Right lobe of liver (tissue), 6 donors: ENCODE measurements around the gene BLZF1. TPM values are rescaled to one million over a fixed set of nuclear protein-coding genes. Genes with fewer than 3 reads are reported as not detected.
"Not testable (repeated sequence)": the region's sequence is repeated elsewhere in the genome, so short reads cannot be mapped to it uniquely, and the experiment has no call there.

Experiments
- ATAC-seq, 4 donors: fragments of 200-7000 bp; cut with Tn5 transposase; one replicate each; pipeline ENCODE4 v1.9.1; 2020; ENCODE audit warnings: mild to moderate bottlenecking in 4 of 4, moderate library complexity in 4 of 4
- DNase-seq, 3 donors: peaks; one replicate each; pipeline ENCODE4 v3.0.0-alpha.2; 2020
- H3K27ac ChIP-seq, 3 donors: fragments of 200-600 bp; one replicate each; pipeline ENCODE4 v1.8.0; 2022
- H3K27me3 ChIP-seq, 2 donors: fragments of 200-600 bp; one replicate each; pipeline ENCODE4 v1.8.0; 2022
- H3K36me3 ChIP-seq, 4 donors: fragments of 200-600 bp; sonication (generic) in 1 of 4; one replicate each; pipeline versions ENCODE4 v1.5.1 to v1.8.0; 2017 to 2022; ENCODE audit warnings: control low read depth in 1 of 4
- H3K4me1 ChIP-seq, 4 donors: fragments of 200-600 bp; sonication (generic) in 1 of 4; one replicate each; pipeline versions ENCODE4 v1.5.1 to v1.8.0; 2017 to 2022; ENCODE audit warnings: control low read depth in 1 of 4
- H3K4me3 ChIP-seq, 3 donors: fragments of 200-600 bp; one replicate each; pipeline ENCODE4 v1.8.0; 2022
- H3K9me3 ChIP-seq, 4 donors: fragments of 200-600 bp; sonication (generic) in 1 of 4; one replicate each; pipeline versions ENCODE4 v1.5.1 to v1.8.0; 2017 to 2022; ENCODE audit warnings: control low read depth in 1 of 4
- POLR2A ChIP-seq: fragments of 450-650 bp; IDR thresholded peaks from one replicate; pipeline ENCODE4 v1.6.1; 2017; ENCODE audit warnings: antibody characterized with exemption, mild to moderate bottlenecking
- WGBS: methylation state at CpG from one replicate; pipeline ENCODE4 v1.1.6; 2018; ENCODE audit warnings: low coverage, low lambda C conversion rate; ENCODE audit not compliant: insufficient coverage; ENCODE audit errors: missing lambda C conversion rate; 5-methylcytosine and 5-hydroxymethylcytosine counted together
- intact Hi-C, 2 donors: fragments of 100-400 bp; cut with DNase I; formaldehyde crosslinking; loops; one replicate each; pipeline versions ENCODE4 v1.11.2 to v1.14.1; 2022
- total RNA-seq, 6 experiments: library from RNA; depleted of rRNA in 2 of 6; stranded (reverse); fragments of >200 nt in 2 of 6; fragmentation: NEBNext Ultra II Directional in 3 of 6; extraction: Animal tissue kit (Norgen Biotek cat#: 25700) in 3 of 6; gene quantifications; one replicate each; pipeline versions ENCODE4 v1.1.0 to v1.2.4, GENCODE V29; 2016 to 2023
- TF ChIP-seq, protein P1 (sequence below), 4 donors: fragments of 200-600 bp in 3 of 4; fragments of 450-650 bp in 1 of 4; IDR thresholded peaks; one replicate each; pipeline versions ENCODE4 v1.5.1 to v1.8.0; 2016 to 2022; ENCODE audit warnings: antibody characterized with exemption in 4 of 4, mild to moderate bottlenecking in 2 of 4
- donor health status: DM: no; HTN: yes; CAD: no.
- donor health status: DM: no; HTN: no; CAD: no.
- donor health status: DM: no; HTN: no; CAD: no.
- donor health status: DM: no; HTN: yes; CAD: no.
- donor health status: DM: no; HTN: yes; CAD: no.

BLZF1 gene
- total RNA-seq, 6 experiments from 2014 or later: 8.2 to 13.2 (median 10.1) TPM

DNA sequence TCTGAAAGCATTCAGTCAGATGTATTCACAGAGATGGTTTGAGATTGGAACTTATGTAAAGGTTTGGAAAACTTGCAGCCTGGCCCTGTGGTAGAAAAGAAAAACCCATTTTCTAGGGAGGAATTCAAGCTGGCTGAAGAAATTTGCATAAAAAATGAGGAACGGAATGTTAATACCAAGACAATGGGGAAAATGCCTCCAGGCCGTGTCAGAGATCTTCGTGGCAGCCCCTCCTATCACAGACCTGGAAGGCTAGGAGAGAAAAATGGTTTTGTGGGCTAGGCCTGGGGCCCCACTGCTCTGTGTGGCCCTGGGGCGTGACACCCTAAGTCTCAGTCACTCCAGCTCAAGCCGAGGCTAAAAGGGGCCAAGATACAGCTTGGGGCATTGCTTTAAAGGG is 27.1 kb upstream of the BLZF1 start:
- H3K27me3 ChIP-seq: no peaks in the 10 kb centered on the region
- intact Hi-C loops: loop anchor here in 1 of 2 donors (10.0 kb wide), 1 partner anchor 736 kb away; no protein-coding TSS in a partner anchor
- no peaks in the 10 kb centered on the region for H3K9me3 ChIP-seq
- ATAC-seq: no peak
- TF ChIP-seq POLR2A: no peak
- TF ChIP-seq, protein P1, sequence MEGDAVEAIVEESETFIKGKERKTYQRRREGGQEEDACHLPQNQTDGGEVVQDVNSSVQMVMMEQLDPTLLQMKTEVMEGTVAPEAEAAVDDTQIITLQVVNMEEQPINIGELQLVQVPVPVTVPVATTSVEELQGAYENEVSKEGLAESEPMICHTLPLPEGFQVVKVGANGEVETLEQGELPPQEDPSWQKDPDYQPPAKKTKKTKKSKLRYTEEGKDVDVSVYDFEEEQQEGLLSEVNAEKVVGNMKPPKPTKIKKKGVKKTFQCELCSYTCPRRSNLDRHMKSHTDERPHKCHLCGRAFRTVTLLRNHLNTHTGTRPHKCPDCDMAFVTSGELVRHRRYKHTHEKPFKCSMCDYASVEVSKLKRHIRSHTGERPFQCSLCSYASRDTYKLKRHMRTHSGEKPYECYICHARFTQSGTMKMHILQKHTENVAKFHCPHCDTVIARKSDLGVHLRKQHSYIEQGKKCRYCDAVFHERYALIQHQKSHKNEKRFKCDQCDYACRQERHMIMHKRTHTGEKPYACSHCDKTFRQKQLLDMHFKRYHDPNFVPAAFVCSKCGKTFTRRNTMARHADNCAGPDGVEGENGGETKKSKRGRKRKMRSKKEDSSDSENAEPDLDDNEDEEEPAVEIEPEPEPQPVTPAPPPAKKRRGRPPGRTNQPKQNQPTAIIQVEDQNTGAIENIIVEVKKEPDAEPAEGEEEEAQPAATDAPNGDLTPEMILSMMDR (IDR thresholded peaks at IDR 0.05): no peak
- no peak for DNase-seq
- H3K36me3 ChIP-seq: no peaks in the 10 kb centered on the region
- no peak overlapping the region for H3K4me3 ChIP-seq
- H3K27ac ChIP-seq: no peak overlapping the region
- WGBS: 87% methylated on average over 3 of the region's 5 CpGs
- H3K4me1 ChIP-seq: no peaks in the 10 kb centered on the region

DNA sequence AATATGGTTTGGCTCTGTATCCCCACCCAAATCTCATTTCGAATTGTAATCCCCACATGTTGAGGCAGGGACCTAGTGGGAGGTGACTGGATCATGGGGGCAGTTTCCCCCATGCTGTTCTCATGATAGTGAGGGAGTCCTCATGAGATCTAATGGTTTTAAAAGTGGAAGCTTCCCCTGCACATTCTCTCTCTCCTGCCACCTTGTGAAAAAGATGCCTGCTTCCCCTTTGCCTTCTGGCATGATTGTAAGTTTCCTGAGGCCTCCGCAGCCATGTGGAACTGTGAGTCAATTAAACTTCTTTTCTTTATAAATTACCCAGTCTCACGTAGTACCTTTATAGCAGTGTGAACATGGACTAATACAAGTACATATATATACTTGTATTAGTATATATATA is 25.9 kb upstream of the BLZF1 start:
- not testable (repeated sequence) for H3K27me3 ChIP-seq, H3K4me1 ChIP-seq, H3K4me3 ChIP-seq, H3K9me3 ChIP-seq, H3K27ac ChIP-seq, ATAC-seq, DNase-seq, H3K36me3 ChIP-seq
- 84% methylated on average over 3 of the region's 3 CpGs for WGBS
- intact Hi-C loops: loop anchor here in 1 of 2 donors (10.0 kb wide), 1 partner anchor 737 kb away; no protein-coding TSS in a partner anchor

DNA sequence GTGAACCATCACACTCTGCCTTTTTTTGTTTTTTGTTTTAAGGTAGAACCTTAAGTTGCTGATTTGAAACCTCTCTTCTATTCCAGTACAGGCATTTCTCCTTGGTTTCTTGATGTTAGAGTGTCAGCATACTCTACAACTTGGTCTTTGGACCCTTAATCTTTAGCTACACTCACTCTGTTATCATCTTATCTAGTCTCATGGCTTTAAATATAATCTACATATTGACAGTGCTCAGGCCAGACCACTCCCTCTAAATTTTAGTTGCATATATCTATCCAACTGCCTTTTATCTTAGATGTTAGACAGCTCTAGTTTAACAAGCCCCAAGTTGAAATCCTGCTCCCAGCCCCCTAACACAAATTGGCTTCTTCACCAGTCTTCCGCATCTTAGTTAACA is 22.5 kb upstream of the BLZF1 start:
- H3K9me3 ChIP-seq: no peaks in the 10 kb centered on the region
- no peaks in the 10 kb centered on the region for H3K27me3 ChIP-seq
- ATAC-seq: no peak
- DNase-seq: no peak
- no peaks in the 10 kb centered on the region for H3K4me1 ChIP-seq
- TF ChIP-seq, protein P1 (IDR thresholded peaks at IDR 0.05): no peak
- no peak for TF ChIP-seq POLR2A
- no peak overlapping the region for H3K4me3 ChIP-seq
- no peak overlapping the region for H3K27ac ChIP-seq
- intact Hi-C loops: loop anchor here in 1 of 2 donors (10.0 kb wide), 1 partner anchor 741 kb away; no protein-coding TSS in a partner anchor
- WGBS: 100% methylated on average over 1 of the region's 1 CpG
- no peaks in the 10 kb centered on the region for H3K36me3 ChIP-seq

DNA sequence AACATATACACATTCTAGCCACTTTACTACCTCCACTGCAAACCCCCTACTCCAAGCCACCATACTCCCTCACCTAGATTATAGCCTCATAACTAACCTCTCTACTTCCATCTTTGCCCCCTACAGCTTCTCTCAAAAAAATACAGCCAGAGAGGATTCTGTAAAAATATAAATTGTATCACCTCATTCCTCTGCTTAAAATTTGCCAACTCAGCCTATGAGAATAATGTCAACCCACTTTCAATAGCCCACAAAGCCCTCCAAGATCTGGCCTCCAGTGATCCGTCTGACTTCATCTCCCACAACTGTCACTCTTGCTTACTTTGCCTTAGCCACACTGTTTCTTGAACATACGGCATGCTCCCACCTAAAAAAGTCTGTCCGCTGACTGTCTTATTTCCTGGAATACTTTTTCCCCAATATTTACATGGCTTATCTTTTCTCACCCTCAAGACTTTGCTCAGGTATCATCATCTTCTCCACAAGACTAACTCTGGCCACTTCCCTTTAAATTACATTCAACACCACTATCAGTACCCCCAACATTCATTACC is 21.9 kb upstream of the BLZF1 start:
- DNase-seq (no peak), ATAC-seq (no peak)
- Histone ChIP-seq H3K4me3 (no peak overlapping the region), H3K9me3 (no peaks in the 10 kb centered on the region), H3K4me1 (no peaks in the 10 kb centered on the region), H3K27ac (no peak overlapping the region), H3K27me3 (no peaks in the 10 kb centered on the region), H3K36me3 (no peaks in the 10 kb centered on the region)
- WGBS: 93% methylated on average over 3 of the region's 3 CpGs
- TF ChIP-seq, protein P1 (IDR thresholded peaks at IDR 0.05): no peak
- no peak for TF ChIP-seq POLR2A
- intact Hi-C loops: loop anchor here in 1 of 2 donors (10.0 kb wide), 1 partner anchor 741 kb away; no protein-coding TSS in a partner anchor

DNA sequence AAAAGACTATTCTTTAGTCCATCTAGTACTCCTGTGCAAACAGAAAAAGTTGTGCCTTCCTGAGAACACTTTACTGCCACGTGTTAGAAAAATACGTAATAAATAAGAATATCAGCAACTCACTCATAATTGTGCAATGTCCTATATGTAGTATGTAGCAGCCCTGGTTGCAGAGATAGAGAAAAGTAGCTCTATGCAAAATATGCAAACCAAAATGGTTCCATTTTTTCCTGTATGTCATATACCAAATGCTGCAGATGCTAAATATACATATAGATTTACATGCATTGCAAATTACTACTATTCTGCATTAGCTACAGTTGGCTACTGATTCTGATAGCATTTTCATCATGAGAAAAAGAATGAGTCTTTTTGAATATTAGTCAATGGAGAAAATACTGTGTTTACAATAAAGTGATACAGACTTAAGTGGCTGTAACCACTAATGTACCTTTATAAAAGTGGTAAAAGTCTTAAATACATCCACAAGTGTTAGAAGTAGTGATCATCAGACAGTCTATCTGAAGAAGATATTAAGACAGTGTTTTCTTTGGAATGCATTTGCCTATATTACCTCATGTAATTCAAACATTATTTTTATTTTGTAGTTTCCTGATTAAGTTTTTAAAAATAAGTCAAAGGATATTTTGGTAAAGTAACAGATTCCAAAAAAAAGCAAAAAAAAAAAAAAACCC is 20.2 kb upstream of the BLZF1 start:
- ATAC-seq (no peak), DNase-seq (no peak)
- no peak overlapping the region for H3K27ac ChIP-seq
- no peaks in the 10 kb centered on the region for H3K9me3 ChIP-seq
- no peak overlapping the region for H3K4me3 ChIP-seq
- H3K27me3 ChIP-seq: no peaks in the 10 kb centered on the region
- TF ChIP-seq POLR2A: no peak
- WGBS: 63% methylated on average over 2 of the region's 2 CpGs
- H3K4me1 ChIP-seq: no peaks in the 10 kb centered on the region
- H3K36me3 ChIP-seq: no peaks in the 10 kb centered on the region
- intact Hi-C loops: loop anchor here in 1 of 2 donors (10.0 kb wide), 1 partner anchor 743 kb away; no protein-coding TSS in a partner anchor
